HCT116 (cell line): ENCODE results near the gene KCNJ14. TPM values are rescaled to one million over a fixed set of nuclear protein-coding genes. Genes with fewer than 3 reads are reported as not detected.

Experiments used
- ATAC-seq: fragments of 200-7000 bp; cut with Tn5 transposase; 2 replicates; pipeline ENCODE4 v1.9.1; 2020; ENCODE audit warnings: mild to moderate bottlenecking, moderate library complexity
- BruUV-seq: library from RNA; stranded (reverse); fragments of 400-500 nt; replicated peaks from 2 replicates; lab custom pipeline; 2021; lab: Mats Ljungman, UMichigan
- CTCF ChIA-PET: fragments of 300-600 bp; sonication (Branson Sonifier 250); formaldehyde crosslinking; loops from one replicate; lab custom pipeline; 2021; ENCODE audit warnings: antibody characterized with exemption; lab: Charles Lee
- POLR2A ChIA-PET: fragments of 300-600, 350-600 bp; sonication (Branson Sonifier 250); formaldehyde crosslinking; loops from one replicate; lab custom pipeline; 2021; ENCODE audit warnings: antibody characterized with exemption; lab: Charles Lee
- RAD21 ChIA-PET, 2 experiments: fragments of 300-600 bp; sonication (Branson Sonifier 250); formaldehyde crosslinking; loops; one replicate each; lab custom pipeline; 2023; ENCODE audit warnings: low total read pairs in 2 of 2; ENCODE audit not compliant: uncharacterized antibody in 2 of 2, unreplicated experiment in 2 of 2, low non-redundant PET in 1 of 2; lab: Charles Lee
- DNase-seq: peaks from one replicate; pipeline ENCODE4 v3.0.0-alpha.2; 2010; ENCODE audit warnings: low read depth, low spot score
- H2AFZ ChIP-seq: fragments of 200-600 bp; shearing (Covaris generic), sonication (generic); 2 replicates; pipeline ENCODE4 v1.6.1; 2017; ENCODE audit warnings: low read depth, mixed run types, mixed read lengths, antibody characterized with exemption, low read length; ENCODE audit not compliant: poor library complexity, severe bottlenecking
- H3K27ac ChIP-seq: 2 replicates; pipeline ENCODE4 v1.5.1; 2012; ENCODE audit warnings: low read depth, low read length
- H3K27me3 ChIP-seq: fragments of 200-600 bp; sonication (generic); 2 replicates; pipeline ENCODE4 v1.6.1; 2016; ENCODE audit warnings: mixed run types, low read length, mixed read lengths; ENCODE audit not compliant: insufficient read depth
- H3K36me3 ChIP-seq, 2 experiments: fragments of 200-500 bp in 1 of 2; fragments of 200-600 bp in 1 of 2; sonication (Bioruptor generic) in 1 of 2; sonication (generic) in 1 of 2; 2 replicates each; pipeline versions ENCODE4 v1.5.1 to v1.6.1; 2014 to 2016; ENCODE audit warnings: low read length in 2 of 2, inconsistent platforms in 1 of 2, mixed read lengths in 1 of 2, mixed run types in 1 of 2; ENCODE audit not compliant: insufficient read depth in 2 of 2, control insufficient read depth in 1 of 2
- H3K4me1 ChIP-seq, 2 experiments: fragments of 200-600 bp in 1 of 2; sonication (generic) in 1 of 2; 2 replicates each; pipeline versions ENCODE4 v1.5.1 to v1.6.1; 2012 to 2017; ENCODE audit warnings: low read length in 2 of 2, inconsistent platforms in 1 of 2, mild to moderate bottlenecking in 1 of 2, mixed read lengths in 1 of 2, mixed run types in 1 of 2, moderate library complexity in 1 of 2; ENCODE audit not compliant: insufficient read depth in 2 of 2, control insufficient read depth in 1 of 2
- H3K4me2 ChIP-seq: fragments of 200-600 bp; sonication (generic); 2 replicates; pipeline ENCODE4 v1.6.1; 2017; ENCODE audit warnings: mixed run types, low read length, mixed read lengths
- H3K4me3 ChIP-seq, 2 experiments: fragments of 200-600 bp in 1 of 2; sonication (generic) in 1 of 2; replicated peaks in 1 of 2; 2 replicates each; pipeline ENCODE4 v1.5.1; 2011 to 2016; ENCODE audit warnings: low read length in 2 of 2, control low read depth in 1 of 2, low read depth in 1 of 2, mild to moderate bottlenecking in 1 of 2, mixed read lengths in 1 of 2, mixed run types in 1 of 2
- H3K79me2 ChIP-seq: fragments of 200-600 bp; sonication (generic); 2 replicates; pipeline ENCODE4 v1.6.1; 2017; ENCODE audit warnings: mild to moderate bottlenecking, mixed run types, low read length, moderate library complexity, mixed read lengths; ENCODE audit not compliant: insufficient read depth
- H3K9ac ChIP-seq: fragments of 200-600 bp; sonication (generic); 2 replicates; pipeline ENCODE4 v1.6.1; 2016; ENCODE audit warnings: low read length, mixed read lengths
- H3K9me2 ChIP-seq: fragments of 200-600 bp; sonication (generic), shearing (Covaris generic); 2 replicates; pipeline ENCODE4 v1.6.1; 2017; ENCODE audit warnings: mixed run types, mild to moderate bottlenecking, moderate library complexity; ENCODE audit not compliant: insufficient read depth
- H3K9me3 ChIP-seq, 2 experiments: fragments of 200-500 bp in 1 of 2; fragments of 200-600 bp in 1 of 2; sonication (Bioruptor generic) in 1 of 2; sonication (generic) in 1 of 2; 2 replicates each; pipeline ENCODE4 v1.6.1; 2014 to 2017; ENCODE audit warnings: low read length in 2 of 2, mixed read lengths in 2 of 2, inconsistent platforms in 1 of 2, low read depth in 1 of 2, mild to moderate bottlenecking in 1 of 2, mixed run types in 1 of 2, moderate library complexity in 1 of 2; ENCODE audit not compliant: control insufficient read depth in 1 of 2, insufficient read depth in 1 of 2
- H4K20me1 ChIP-seq: fragments of 200-600 bp; sonication (generic), shearing (Covaris generic); 2 replicates; pipeline ENCODE4 v1.6.1; 2017; ENCODE audit warnings: mixed run types, mild to moderate bottlenecking, moderate library complexity; ENCODE audit not compliant: insufficient read depth
- CEBPB ChIP-seq: IDR thresholded peaks from 2 replicates; pipeline ENCODE4 v1.6.1; 2012; ENCODE audit warnings: low read depth
- EGR1 ChIP-seq: IDR thresholded peaks from 2 replicates; pipeline ENCODE4 v1.6.1; 2012; ENCODE audit warnings: low read depth
- EZH2phosphoT487 ChIP-seq: fragments of 200-600 bp; IDR thresholded peaks from 2 replicates; pipeline ENCODE4 v1.6.1; 2018; ENCODE audit warnings: antibody characterized with exemption, borderline replicate concordance
- POLR2A ChIP-seq: IDR thresholded peaks from 2 replicates; pipeline ENCODE4 v1.7.0; 2011; ENCODE audit warnings: borderline replicate concordance; ENCODE audit not compliant: insufficient read depth, insufficient read length; ENCODE audit errors: extremely low read depth
- POLR2AphosphoS5 ChIP-seq: IDR thresholded peaks from 2 replicates; pipeline ENCODE4 v1.6.1; 2011; ENCODE audit warnings: mild to moderate bottlenecking, low read depth, low read length, moderate library complexity
- RAD21 ChIP-seq: IDR thresholded peaks from 2 replicates; pipeline ENCODE4 v1.6.1; 2012; ENCODE audit warnings: low read depth, mild to moderate bottlenecking
- SIN3A ChIP-seq: IDR thresholded peaks from 2 replicates; pipeline ENCODE4 v1.6.1; 2012; ENCODE audit warnings: low read depth
- SP1 ChIP-seq: IDR thresholded peaks from 2 replicates; pipeline ENCODE4 v1.6.1; 2012; ENCODE audit warnings: low read depth
- YY1 ChIP-seq: IDR thresholded peaks from 2 replicates; pipeline ENCODE4 v1.6.1; 2011; ENCODE audit warnings: low read length, low read depth, moderate library complexity, mild to moderate bottlenecking; ENCODE audit not compliant: insufficient replicate concordance; ENCODE audit errors: extremely low read depth
- ZNF274 ChIP-seq: fragments of 200-500 bp; sonication (Bioruptor generic); IDR thresholded peaks from 2 replicates; pipeline ENCODE4 v1.6.1; 2014; ENCODE audit warnings: mild to moderate bottlenecking, low read depth, low read length, inconsistent platforms
- intact Hi-C: fragments of 100-400 bp; cut with micrococcal nuclease; formaldehyde crosslinking; loops from 2 replicates; pipeline ENCODE4 v1.10.0; 2022
- total RNA-seq: library from RNA; stranded (reverse); gene quantifications from one replicate; pipeline ENCODE4 v1.2.1, GENCODE V29; 2021; ENCODE audit not compliant: unreplicated experiment
- TF ChIP-seq, protein P1 (sequence below): IDR thresholded peaks from 2 replicates; pipeline ENCODE4 v1.6.1; 2012

Gene KCNJ14
- total RNA-seq, 1 experiment from 2014 or later: 2.5 TPM

DNA sequence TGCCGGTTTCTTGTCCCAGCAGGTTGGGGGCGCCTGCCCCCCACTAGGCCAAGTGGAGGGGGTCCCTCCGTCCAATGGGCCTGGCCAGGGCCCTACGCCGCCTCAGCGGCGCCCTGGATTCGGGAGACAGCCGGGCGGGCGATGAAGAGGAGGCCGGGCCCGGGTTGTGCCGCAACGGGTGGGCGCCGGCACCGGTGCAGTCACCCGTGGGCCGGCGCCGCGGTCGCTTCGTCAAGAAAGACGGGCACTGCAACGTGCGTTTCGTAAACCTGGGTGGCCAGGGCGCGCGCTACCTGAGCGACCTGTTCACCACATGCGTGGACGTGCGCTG lies 6.2 kb downstream of the KCNJ14 start (continued):
- no peak for TF ChIP-seq YY1
- no peak for TF ChIP-seq RAD21
- TF ChIP-seq SIN3A: no peak
- TF ChIP-seq, protein P1, sequence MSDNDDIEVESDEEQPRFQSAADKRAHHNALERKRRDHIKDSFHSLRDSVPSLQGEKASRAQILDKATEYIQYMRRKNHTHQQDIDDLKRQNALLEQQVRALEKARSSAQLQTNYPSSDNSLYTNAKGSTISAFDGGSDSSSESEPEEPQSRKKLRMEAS: no peak
- TF ChIP-seq SP1: no peak
- no peak for TF ChIP-seq EZH2phosphoT487
- TF ChIP-seq POLR2A: no peak

DNA sequence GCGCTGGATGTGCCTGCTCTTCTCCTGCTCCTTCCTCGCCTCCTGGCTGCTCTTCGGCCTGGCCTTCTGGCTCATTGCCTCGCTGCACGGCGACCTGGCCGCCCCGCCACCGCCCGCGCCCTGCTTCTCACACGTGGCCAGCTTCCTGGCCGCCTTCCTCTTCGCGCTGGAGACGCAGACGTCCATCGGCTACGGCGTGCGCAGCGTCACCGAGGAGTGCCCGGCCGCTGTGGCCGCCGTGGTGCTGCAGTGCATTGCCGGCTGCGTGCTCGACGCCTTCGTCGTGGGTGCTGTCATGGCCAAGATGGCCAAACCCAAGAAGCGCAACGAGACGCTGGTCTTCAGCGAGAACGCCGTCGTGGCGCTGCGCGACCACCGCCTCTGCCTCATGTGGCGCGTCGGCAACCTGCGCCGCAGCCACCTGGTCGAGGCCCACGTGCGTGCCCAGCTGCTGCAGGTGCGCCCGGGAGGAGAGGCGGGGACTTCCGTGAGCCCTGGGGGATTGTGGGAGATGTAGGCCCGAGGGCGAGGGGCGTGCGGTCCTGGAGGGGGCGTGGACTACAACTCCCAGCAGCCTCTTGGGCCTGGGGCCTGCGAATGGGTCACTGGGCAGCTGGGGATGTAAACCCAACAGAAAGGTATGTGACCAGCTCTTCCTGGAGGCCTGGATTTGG lies 6.7 kb downstream of the KCNJ14 start:
- no peak for TF ChIP-seq SP1
- TF ChIP-seq ZNF274: no peak
- no peak for TF ChIP-seq EZH2phosphoT487
- TF ChIP-seq EGR1: no peak
- TF ChIP-seq SIN3A: no peak
- no peak for TF ChIP-seq POLR2AphosphoS5
- no peak for TF ChIP-seq CEBPB
- Histone ChIP-seq H3K36me3 (peaks cover under 1 to 14% of the 10 kb centered on the region in 2 experiments; a peak in 1 of 4 replicates), H3K9me2 (no peaks in the 10 kb centered on the region), H3K4me1 (peaks cover 0 to 7% of the 10 kb centered on the region in 2 experiments; a peak in 2 of 4 replicates), H3K4me2 (no peak overlapping the region), H4K20me1 (no peaks in the 10 kb centered on the region), H3K9me3 (no peaks in the 10 kb centered on the region), H3K4me3 (no peak overlapping the region), H2AFZ (no peak overlapping the region), H3K79me2 (no peaks in the 10 kb centered on the region), H3K27ac (no peak overlapping the region), H3K9ac (no peak overlapping the region), H3K27me3 (no peaks in the 10 kb centered on the region)
- RAD21 ChIA-PET: no interaction called here
- no TSS peak for BruUV-seq
- intact Hi-C loops: no loop called here
- POLR2A ChIA-PET: no interaction called here
- peak; percentile 88 for ATAC-seq
- CTCF ChIA-PET: no interaction called here
- DNase-seq: peak; percentile 21
